CD4-positive, CD25-positive, alpha-beta regulatory T cell (primary cell): Measurements from ENCODE around the gene SDS. TPM values are rescaled to one million over a fixed set of nuclear protein-coding genes. Genes with fewer than 3 reads are reported as not detected.

Source experiments
- ATAC-seq, 2 donors: fragments of 150-1000 bp; cut with Tn5 transposase; one replicate each; pipeline ENCODE4 v1.10.0; 2021; ENCODE audit warnings: low read depth in 2 of 2, moderate number of reproducible peaks in 2 of 2, moderate library complexity in 1 of 2
- DNase-seq, 3 donors: peaks; one replicate each; pipeline versions ENCODE4 v3.0.0 to v3.0.0-alpha.2; 2012 to 2022; ENCODE audit warnings: mixed read lengths in 1 of 3
- H3K27ac ChIP-seq: one replicate; pipeline ENCODE4 v1.7.0; 2013; ENCODE audit warnings: mild to moderate bottlenecking, low read length; ENCODE audit not compliant: insufficient read depth, poor library complexity, severe bottlenecking
- H3K27me3 ChIP-seq: one replicate; pipeline ENCODE4 v1.7.0; 2013; ENCODE audit warnings: low read length; ENCODE audit not compliant: control insufficient read depth, insufficient read depth
- H3K36me3 ChIP-seq: one replicate; pipeline ENCODE4 v1.7.0; 2013; ENCODE audit warnings: mild to moderate bottlenecking, low read length, moderate library complexity; ENCODE audit not compliant: control insufficient read depth, insufficient read depth
- H3K4me1 ChIP-seq: 2 replicates; pipeline ENCODE4 v1.7.0; 2013; ENCODE audit warnings: mild to moderate bottlenecking, low read length; ENCODE audit not compliant: insufficient read depth, control insufficient read depth, poor library complexity, severe bottlenecking
- H3K4me3 ChIP-seq: one replicate; pipeline ENCODE4 v1.7.0; 2013; ENCODE audit warnings: low read depth, mild to moderate bottlenecking, low read length, moderate library complexity
- H3K9me3 ChIP-seq, 2 experiments: 1 replicate in 1 of 2; 2 replicates in 1 of 2; pipeline ENCODE4 v1.7.0; 2013; ENCODE audit warnings: low read length in 2 of 2, mild to moderate bottlenecking in 1 of 2, moderate library complexity in 1 of 2; ENCODE audit not compliant: control insufficient read depth in 2 of 2
- H3K27ac Mint-ChIP-seq, 3 donors: one replicate each; pipeline ENCODE4 v1.8.0; 2020 to 2022; ENCODE audit warnings: mild to moderate bottlenecking in 3 of 3, mixed read lengths in 3 of 3, moderate library complexity in 2 of 3
- H3K27me3 Mint-ChIP-seq: one replicate; pipeline ENCODE4 v1.8.0; 2022; ENCODE audit warnings: mild to moderate bottlenecking, mixed read lengths
- H3K36me3 Mint-ChIP-seq: one replicate; pipeline ENCODE4 v1.8.0; 2020; ENCODE audit warnings: mixed read lengths
- H3K4me1 Mint-ChIP-seq, 4 donors: one replicate each; pipeline ENCODE4 v1.8.0; 2020 to 2022; ENCODE audit warnings: mixed read lengths in 4 of 4, mild to moderate bottlenecking in 1 of 4
- H3K4me3 Mint-ChIP-seq, 4 donors: one replicate each; pipeline ENCODE4 v1.8.0; 2020 to 2022; ENCODE audit warnings: mild to moderate bottlenecking in 4 of 4, mixed read lengths in 4 of 4, moderate library complexity in 3 of 4
- H3K9me3 Mint-ChIP-seq, 7 donors: one replicate each; pipeline ENCODE4 v1.8.0; 2020 to 2022; ENCODE audit warnings: mixed read lengths in 7 of 7, mild to moderate bottlenecking in 3 of 7, moderate library complexity in 2 of 7
- polyA plus RNA-seq, 4 donors: library from polyadenylated mRNA; unstranded; fragments of 300-500 nt; fragmentation: Illumina TruSeq; gene quantifications; one replicate each; pipeline ENCODE4 v1.2.3, GENCODE V29; 2021
- total RNA-seq: library from RNA; stranded (reverse); gene quantifications from one replicate; pipeline ENCODE4 v1.2.3, GENCODE V29; 2022

Gene SDS
- total and polyA plus RNA-seq, 5 donors from 2014 or later = not detected

DNA sequence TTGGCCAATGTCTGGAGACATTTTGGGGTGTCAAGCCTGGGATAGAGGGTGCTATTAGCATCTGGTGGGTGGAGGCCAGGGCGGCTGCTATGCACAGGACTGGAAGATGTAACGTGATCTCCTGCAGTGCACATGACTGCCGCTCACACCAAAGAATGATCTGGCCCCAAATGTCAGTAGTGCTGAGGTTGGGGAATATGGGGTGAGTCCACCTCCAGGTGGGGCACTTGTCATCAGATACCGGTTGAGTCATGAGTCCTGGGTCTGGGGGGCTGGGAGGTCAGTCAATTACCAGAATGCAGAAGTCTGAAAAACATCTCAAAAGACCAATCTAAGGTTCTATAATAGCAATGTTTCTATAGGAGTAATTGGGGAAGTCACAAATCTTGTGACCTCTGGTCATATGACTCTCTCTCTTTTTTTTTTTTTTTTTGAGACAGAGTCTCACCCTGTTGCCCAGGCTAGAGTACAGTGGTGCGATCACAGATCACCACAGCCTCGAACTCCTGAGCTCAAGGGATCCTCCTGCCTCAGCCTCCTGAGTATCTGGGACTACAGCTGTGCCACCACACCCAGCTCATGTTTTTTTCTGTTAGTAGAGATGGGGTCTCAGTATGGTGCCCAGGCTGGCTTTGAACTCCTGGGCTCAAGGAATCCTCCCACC lies 12.5 kb upstream of the SDS start:
- Histone ChIP-seq H3K27ac (no peak overlapping the region), H3K4me3 (no peak overlapping the region), H3K9me3 (no peaks in the 10 kb centered on the region), H3K27me3 (no peaks in the 10 kb centered on the region), H3K36me3 (no peaks in the 10 kb centered on the region), H3K4me1 (no peaks in the 10 kb centered on the region)
- H3K4me1 Mint-ChIP-seq = no peaks in the 10 kb centered on the region
- H3K27me3 Mint-ChIP-seq = no peaks in the 10 kb centered on the region
- DNase-seq (no peak), ATAC-seq (peak; percentile 37 to 53)
- H3K27ac Mint-ChIP-seq = no peak overlapping the region
- no peak overlapping the region for H3K4me3 Mint-ChIP-seq
- no peaks in the 10 kb centered on the region for H3K9me3 Mint-ChIP-seq
- H3K36me3 Mint-ChIP-seq = no peaks in the 10 kb centered on the region

DNA sequence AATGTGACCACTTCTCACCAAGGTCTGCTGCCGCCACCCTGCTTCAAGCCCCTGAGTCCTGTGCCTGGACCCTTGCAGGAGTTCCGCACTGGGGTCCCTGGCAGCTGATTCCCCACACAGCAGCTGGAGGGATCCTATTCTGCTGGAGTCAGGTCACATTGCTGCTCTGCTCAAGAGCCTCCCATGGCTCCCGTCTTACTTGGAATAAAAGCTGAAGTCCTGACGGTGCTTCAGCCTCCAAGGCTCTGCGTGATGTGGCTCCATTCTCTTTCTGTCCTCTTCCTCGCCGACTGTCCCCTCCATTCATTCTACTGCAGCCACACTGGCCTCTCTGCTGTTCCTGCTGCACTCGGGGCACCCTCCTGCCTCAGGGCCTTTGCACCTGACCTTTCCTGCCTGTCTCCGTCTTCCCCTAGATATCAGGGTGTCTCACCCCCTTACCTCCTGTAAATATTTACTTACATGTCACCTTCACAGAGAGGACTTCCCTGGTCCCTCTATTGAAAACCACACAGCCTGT lies 10.9 kb upstream of the SDS start:
- H3K36me3 Mint-ChIP-seq = no peaks in the 10 kb centered on the region
- Histone ChIP-seq H3K4me1 (no peaks in the 10 kb centered on the region), H3K4me3 (no peak overlapping the region), H3K36me3 (no peaks in the 10 kb centered on the region), H3K27ac (no peak overlapping the region), H3K27me3 (peaks cover 2% of the 10 kb centered on the region), H3K9me3 (no peaks in the 10 kb centered on the region)
- no peaks in the 10 kb centered on the region for H3K9me3 Mint-ChIP-seq
- no peak for ATAC-seq
- no peak for DNase-seq
- no peaks in the 10 kb centered on the region for H3K4me1 Mint-ChIP-seq
- H3K27me3 Mint-ChIP-seq = no peaks in the 10 kb centered on the region
- H3K27ac Mint-ChIP-seq = no peak overlapping the region
- H3K4me3 Mint-ChIP-seq = no peak overlapping the region

DNA sequence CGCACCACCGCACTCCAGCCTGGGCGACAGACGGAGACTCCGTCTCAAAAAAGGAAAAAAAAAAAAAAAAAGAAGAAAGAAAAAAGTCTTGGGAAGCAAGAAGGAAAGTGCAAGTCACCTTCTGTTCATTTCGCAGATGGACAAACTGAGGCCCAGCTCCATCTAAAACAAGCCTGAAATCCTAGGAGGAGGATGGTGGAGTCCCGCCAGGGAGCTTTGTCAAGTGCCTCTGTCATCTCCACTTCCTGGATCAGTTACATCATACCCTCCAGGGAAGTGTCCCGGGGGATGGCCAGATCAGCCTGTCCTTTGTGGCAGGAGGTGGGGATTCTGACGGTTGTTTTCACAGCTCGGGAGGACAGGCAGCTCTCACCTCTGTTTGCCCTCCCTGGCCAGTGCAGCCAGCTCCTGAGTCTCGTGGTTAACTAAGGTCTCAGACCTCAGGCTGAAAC lies 9.8 kb upstream of the SDS start:
- Mint-ChIP-seq H3K4me3 (no peak overlapping the region), H3K36me3 (no peaks in the 10 kb centered on the region), H3K27ac (no peak overlapping the region), H3K9me3 (no peaks in the 10 kb centered on the region), H3K4me1 (no peaks in the 10 kb centered on the region), H3K27me3 (no peaks in the 10 kb centered on the region)
- DNase-seq (no peak), ATAC-seq (no peak)
- Histone ChIP-seq H3K4me1 (no peaks in the 10 kb centered on the region), H3K27ac (no peak overlapping the region), H3K36me3 (no peaks in the 10 kb centered on the region), H3K9me3 (no peaks in the 10 kb centered on the region), H3K4me3 (no peak overlapping the region), H3K27me3 (peaks cover 4% of the 10 kb centered on the region)

DNA sequence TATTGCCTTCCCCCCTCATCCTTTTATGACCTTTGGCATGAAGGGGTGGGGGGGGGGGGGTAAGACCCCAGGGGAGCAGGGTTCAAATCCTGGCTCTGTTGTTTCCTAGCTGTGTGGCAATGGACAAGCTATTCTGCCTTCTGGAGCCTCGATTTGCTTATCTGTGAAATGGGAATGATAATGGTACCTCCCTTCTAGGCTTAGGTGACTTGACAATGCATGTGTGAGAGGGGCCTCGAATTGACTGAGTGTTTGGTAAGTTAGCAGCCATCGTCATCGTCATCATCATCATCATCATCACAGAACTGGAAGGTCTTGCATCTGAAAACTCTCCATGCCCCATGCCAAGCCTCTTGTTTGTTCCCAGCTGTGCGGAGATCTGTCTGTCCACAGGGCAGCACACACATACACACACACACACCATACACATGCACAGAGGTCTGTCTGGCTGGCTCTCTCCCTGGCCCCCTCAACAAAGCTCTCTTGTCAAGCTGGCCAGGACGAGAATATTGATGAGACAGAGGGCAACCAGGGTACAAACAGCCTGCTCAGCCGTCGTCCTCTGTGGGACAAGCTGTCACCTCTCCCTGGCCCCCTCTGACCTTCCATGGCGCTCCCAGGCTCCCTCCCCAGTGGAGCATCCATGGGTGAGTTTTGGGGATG lies 5.9 kb upstream of the SDS start:
- H3K4me1 Mint-ChIP-seq = no peaks in the 10 kb centered on the region
- H3K9me3 Mint-ChIP-seq = no peaks in the 10 kb centered on the region
- peaks cover 5% of the 10 kb centered on the region for H3K27me3 ChIP-seq
- DNase-seq (no peak), ATAC-seq (no peak)
- no peak overlapping the region for H3K4me3 ChIP-seq
- H3K4me1 ChIP-seq = no peaks in the 10 kb centered on the region
- no peak overlapping the region for H3K27ac Mint-ChIP-seq
- H3K36me3 ChIP-seq = no peaks in the 10 kb centered on the region
- no peak overlapping the region for H3K27ac ChIP-seq
- no peaks in the 10 kb centered on the region for H3K9me3 ChIP-seq
- H3K36me3 Mint-ChIP-seq = no peaks in the 10 kb centered on the region
- H3K27me3 Mint-ChIP-seq = peaks cover 2% of the 10 kb centered on the region
- no peak overlapping the region for H3K4me3 Mint-ChIP-seq

DNA sequence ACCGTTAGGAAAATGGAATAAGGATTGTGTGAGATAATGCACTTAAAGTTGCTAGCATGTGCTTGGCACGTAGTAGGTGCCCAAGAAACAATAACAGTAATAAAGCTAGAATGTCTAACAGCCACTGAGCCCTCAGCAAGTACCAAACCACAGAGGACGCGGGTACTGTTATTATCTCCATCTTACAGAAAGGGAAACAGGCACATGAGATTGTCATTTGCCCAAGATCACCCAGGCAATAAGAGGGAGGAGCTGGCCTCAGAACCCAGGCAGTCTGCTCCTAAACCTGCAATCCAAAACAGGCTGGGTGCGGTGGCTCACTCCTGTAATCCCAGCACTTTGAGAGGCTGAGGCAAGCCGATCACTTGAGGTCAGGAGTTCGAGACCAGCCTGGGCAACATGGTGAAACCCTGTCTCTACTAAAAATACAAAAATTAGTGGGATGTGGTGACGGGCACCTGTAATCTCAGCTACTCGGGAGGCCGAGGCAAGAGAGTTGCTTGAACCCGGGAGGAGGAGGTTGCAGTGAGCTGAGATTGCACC lies 5.1 kb upstream of the SDS start:
- no peaks in the 10 kb centered on the region for H3K9me3 Mint-ChIP-seq
- H3K4me1 Mint-ChIP-seq = peaks cover 0 to 2% (median 0%) of the 10 kb centered on the region in 4 donors
- DNase-seq (no peak), ATAC-seq (no peak)
- H3K27ac Mint-ChIP-seq = no peak overlapping the region
- no peaks in the 10 kb centered on the region for H3K9me3 ChIP-seq
- H3K4me3 Mint-ChIP-seq = no peak overlapping the region
- H3K27me3 ChIP-seq = peaks cover 5% of the 10 kb centered on the region
- peaks cover 7% of the 10 kb centered on the region for H3K27me3 Mint-ChIP-seq
- H3K36me3 ChIP-seq = no peaks in the 10 kb centered on the region
- H3K4me3 ChIP-seq = no peak overlapping the region
- no peaks in the 10 kb centered on the region for H3K36me3 Mint-ChIP-seq
- H3K4me1 ChIP-seq = no peaks in the 10 kb centered on the region
- no peak overlapping the region for H3K27ac ChIP-seq

DNA sequence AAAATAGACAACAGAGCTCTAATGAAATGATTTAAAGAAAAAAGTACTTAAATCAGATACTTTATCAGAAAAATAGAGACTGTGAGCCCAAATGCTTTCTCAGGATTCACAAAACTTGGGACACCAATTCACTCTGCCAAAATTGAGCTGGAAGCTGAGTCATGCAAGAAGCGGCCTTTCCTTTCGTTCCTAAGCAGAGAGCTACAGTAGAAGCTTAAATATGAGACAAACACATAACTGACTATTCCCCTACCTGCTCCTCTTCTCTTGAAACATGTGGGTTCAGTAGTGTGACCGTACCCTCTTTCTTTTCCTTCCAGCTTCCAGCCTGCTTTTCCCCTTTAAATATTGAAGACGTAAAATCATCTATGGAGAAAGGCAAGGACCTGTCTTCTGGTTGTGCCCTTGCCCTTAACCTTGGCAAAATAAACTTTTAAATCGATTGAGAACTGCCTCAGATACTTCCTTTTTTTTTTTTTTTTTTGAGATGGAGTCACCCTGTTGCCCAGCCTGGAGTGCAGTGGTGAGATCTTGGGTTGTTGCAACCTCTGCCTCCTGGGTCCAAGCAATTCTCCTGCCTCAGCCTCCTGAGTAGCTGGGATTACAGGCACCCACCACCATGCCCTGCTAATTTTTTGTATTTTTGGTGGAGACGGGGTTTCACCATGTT lies 4.4 kb upstream of the SDS start:
- Histone ChIP-seq H3K27me3 (peaks cover 5% of the 10 kb centered on the region), H3K4me3 (no peak overlapping the region), H3K9me3 (no peaks in the 10 kb centered on the region), H3K4me1 (no peaks in the 10 kb centered on the region), H3K36me3 (no peaks in the 10 kb centered on the region), H3K27ac (no peak overlapping the region)
- Mint-ChIP-seq H3K27ac (no peak overlapping the region), H3K4me1 (peaks cover 0 to 2% (median 0%) of the 10 kb centered on the region in 4 donors), H3K36me3 (no peaks in the 10 kb centered on the region), H3K4me3 (no peak overlapping the region), H3K27me3 (peaks cover 7% of the 10 kb centered on the region), H3K9me3 (no peaks in the 10 kb centered on the region)
- DNase-seq (no peak), ATAC-seq (no peak)

DNA sequence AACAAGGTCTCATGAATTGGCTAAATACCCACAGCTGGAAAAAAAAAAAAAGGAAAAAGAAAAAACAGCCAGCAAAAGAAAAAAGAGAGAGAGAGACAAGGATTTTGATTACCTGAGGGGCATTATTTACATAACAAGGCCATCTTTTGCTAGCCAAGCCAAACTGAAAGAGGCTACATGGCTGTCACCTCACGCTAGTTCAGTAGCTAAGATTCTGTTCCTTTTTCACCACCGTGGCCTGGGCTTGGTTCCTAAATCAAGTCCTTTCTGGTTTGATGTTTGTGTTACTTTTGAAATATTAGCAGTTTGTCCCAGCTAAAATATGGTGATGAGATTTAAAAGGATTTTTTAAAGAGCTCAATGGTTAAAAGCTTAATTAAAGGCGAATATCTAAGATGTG lies 2.0 kb upstream of the SDS start:
- H3K36me3 ChIP-seq = no peaks in the 10 kb centered on the region
- H3K9me3 ChIP-seq = no peaks in the 10 kb centered on the region
- DNase-seq (no peak), ATAC-seq (no peak)
- Mint-ChIP-seq H3K27me3 (peaks cover 7% of the 10 kb centered on the region), H3K27ac (no peak overlapping the region), H3K4me3 (no peak overlapping the region), H3K36me3 (no peaks in the 10 kb centered on the region), H3K4me1 (peaks cover 0 to 2% (median 0%) of the 10 kb centered on the region in 4 donors), H3K9me3 (no peaks in the 10 kb centered on the region)
- peaks cover 5% of the 10 kb centered on the region for H3K27me3 ChIP-seq
- H3K4me1 ChIP-seq = no peaks in the 10 kb centered on the region
- H3K4me3 ChIP-seq = no peak overlapping the region
- H3K27ac ChIP-seq = no peak overlapping the region
